Esophagus mucosa (tissue), 1 donor: Measurements from ENCODE around the gene RFPL3. TPM values are rescaled to one million over a fixed set of nuclear protein-coding genes. Genes with fewer than 3 reads are reported as not detected.
"Not testable (repeated sequence)": the region's sequence is repeated elsewhere in the genome, so short reads cannot be mapped to it uniquely, and the experiment has no call there.

ENCODE experiments used
- ATAC-seq: fragments of 200-7000 bp; cut with Tn5 transposase; one replicate; pipeline ENCODE4 v1.9.1; 2020
- total RNA-seq: library from RNA; stranded (reverse); gene quantifications from one replicate; pipeline ENCODE4 v1.2.4, GENCODE V29; 2023
- donor health status: DM: yes; HTN: yes; CAD: no.

Gene RFPL3
- total RNA-seq, 1 donor from 2014 or later: not detected

- no peak for ATAC-seq
These were observed 3.8 kb upstream of the RFPL3 start for GRCh38 chr22:32353840-32354239.

- no peak for ATAC-seq
These were observed 3.0 kb upstream of the RFPL3 start for GRCh38 chr22:32354360-32355351.

GRCh38 chr22:32355760-32356159 lies 1.9 kb upstream of the RFPL3 start:
- ATAC-seq: no peak

- not testable (repeated sequence) for ATAC-seq
These were observed 2.4 kb downstream of the RFPL3 start for GRCh38 chr22:32360096-32360495.

- no peak for ATAC-seq
These were observed 3.6 kb downstream of the RFPL3 start for GRCh38 chr22:32361257-32361656.

GRCh38 chr22:32364210-32364609 lies 6.5 kb downstream of the RFPL3 start:
- no peak for ATAC-seq

- ATAC-seq: peak; percentile 29
These were observed 18.2 kb downstream of the RFPL3 start for GRCh38 chr22:32375678-32376450.

- no peak for ATAC-seq
These were observed 19.0 kb downstream of the RFPL3 start for GRCh38 chr22:32376681-32377080.

GRCh38 chr22:32378707-32379272 lies 21.1 kb downstream of the RFPL3 start:
- peak; percentile 64 for ATAC-seq

GRCh38 chr22:32380991-32381390 lies 23.3 kb downstream of the RFPL3 start:
- no peak for ATAC-seq

- no peak for ATAC-seq
These were observed 28.0 kb downstream of the RFPL3 start for GRCh38 chr22:32385681-32386080.

- no peak for ATAC-seq
These were observed 32.0 kb downstream of the RFPL3 start for GRCh38 chr22:32389685-32390084.

- ATAC-seq: no peak
These were observed 37.4 kb downstream of the RFPL3 start for GRCh38 chr22:32395107-32395506.

GRCh38 chr22:32396255-32396654 lies 38.6 kb downstream of the RFPL3 start:
- no peak for ATAC-seq

- ATAC-seq: no peak
These were observed 39.1 kb downstream of the RFPL3 start for GRCh38 chr22:32396746-32397145.

GRCh38 chr22:32401486-32401885 lies 43.8 kb downstream of the RFPL3 start:
- ATAC-seq: no peak

GRCh38 chr22:32404021-32404420 lies 46.4 kb downstream of the RFPL3 start:
- no peak for ATAC-seq

- ATAC-seq: no peak
These were observed 49.6 kb downstream of the RFPL3 start for GRCh38 chr22:32407312-32407711.

GRCh38 chr22:32407936-32408335 lies 50.3 kb downstream of the RFPL3 start:
- ATAC-seq: no peak

- ATAC-seq: peak; percentile 56
These were observed 52.3 kb downstream of the RFPL3 start for GRCh38 chr22:32409977-32410376.

GRCh38 chr22:32410459-32410858 lies 52.8 kb downstream of the RFPL3 start:
- ATAC-seq: peak; percentile 30
